ENCODE data around the gene TMEM117.

The TMEM117 gene

GRCh38 chr12:44397631-44398030 is 561.8 kb downstream of the TMEM117 start:
- no peak for DNase-seq

GRCh38 chr12:44403185-44403584 is 567.3 kb downstream of the TMEM117 start:
- DNase-seq: no peak

- DNase-seq: no peak
Observed at GRCh38 chr12:44405297-44405696, 569.4 kb downstream of the TMEM117 start.

GRCh38 chr12:44422559-44422958 is 586.7 kb downstream of the TMEM117 start:
- DNase-seq: no peak

- DNase-seq: no peak
Observed at GRCh38 chr12:44428825-44429224, 592.9 kb downstream of the TMEM117 start.

- DNase-seq: no peak
Observed at GRCh38 chr12:44431647-44432343, 595.9 kb downstream of the TMEM117 start.

- no peak for DNase-seq
Observed at GRCh38 chr12:44433659-44434058, 597.8 kb downstream of the TMEM117 start.

GRCh38 chr12:44436756-44437155 is 600.9 kb downstream of the TMEM117 start:
- DNase-seq: no peak
